Transverse colon (tissue), 4 donors: ENCODE measurements around the gene METTL24.

ENCODE experiments used
- CTCF ChIP-seq, 5 experiments: fragments of 200-600 bp in 3 of 5; fragments of 450-650 bp in 2 of 5; sonication (generic) in 3 of 5; IDR thresholded peaks; 1 replicate in 2 of 5; 2 replicates in 3 of 5; pipeline ENCODE4 v1.5.1; 2016 to 2017; ENCODE audit warnings: antibody characterized with exemption in 5 of 5, inconsistent platforms in 3 of 5, mild to moderate bottlenecking in 2 of 5, moderate library complexity in 1 of 5
- EP300 ChIP-seq: sonication (generic); formaldehyde crosslinking; IDR thresholded peaks from one replicate; pipeline ENCODE4 v1.6.1; 2017; ENCODE audit warnings: antibody characterized with exemption, low read depth
- POLR2A ChIP-seq: fragments of 450-650 bp; IDR thresholded peaks from one replicate; pipeline ENCODE4 v1.6.1; 2016; ENCODE audit warnings: antibody characterized with exemption, mild to moderate bottlenecking, moderate library complexity
- POLR2AphosphoS5 ChIP-seq, 3 donors: sonication (generic); formaldehyde crosslinking; IDR thresholded peaks; one replicate each; pipeline ENCODE4 v1.6.1; 2016; ENCODE audit warnings: antibody characterized with exemption in 3 of 3

- TF ChIP-seq CTCF (IDR thresholded peaks at IDR 0.05): no peak
- no peak for TF ChIP-seq POLR2A
- no peak for TF ChIP-seq EP300
- TF ChIP-seq POLR2AphosphoS5 (IDR thresholded peaks at IDR 0.05): no peak
These were observed 131.9 kb downstream of the METTL24 start for GRCh38 chr6:110226261-110226660.
